HepG2 (cell line): ENCODE results near the gene ZNF865. TPM values are rescaled to one million over a fixed set of nuclear protein-coding genes. Genes with fewer than 3 reads are reported as not detected.

Experiments used
- CREB1 ChIP-seq, 2 experiments: fragments of 450-650 bp in 1 of 2; IDR thresholded peaks; 2 replicates each; pipeline ENCODE4 v1.6.1; 2016 to 2017; ENCODE audit warnings: control low read depth in 1 of 2, mild to moderate bottlenecking in 1 of 2, missing compliant biosample characterization in 1 of 2, missing genetic modification characterization in 1 of 2
- EP300 ChIP-seq, 3 experiments: sonication (generic) in 1 of 3; formaldehyde crosslinking in 1 of 3; IDR thresholded peaks; 2 replicates each; pipeline versions ENCODE4 v1.5.1 to v1.6.1; 2011 to 2020; ENCODE audit warnings: low read depth in 2 of 3, low read length in 2 of 3, borderline replicate concordance in 1 of 3, improper control_type of control experiment in 1 of 3, mild to moderate bottlenecking in 1 of 3, missing genetic modification reagents in 1 of 3, moderate library complexity in 1 of 3
- FOXO4 ChIP-seq: sonication (generic); formaldehyde crosslinking; conservative IDR thresholded peaks from 2 replicates; pipeline ENCODE4 v1.8.1; 2023; ENCODE audit warnings: missing genetic modification reagents
- JUN ChIP-seq: sonication (generic); formaldehyde crosslinking; IDR thresholded peaks from 2 replicates; pipeline ENCODE4 v1.4.0; 2020; ENCODE audit warnings: mild to moderate bottlenecking, missing genetic modification reagents
- MAF1 ChIP-seq: sonication (generic); formaldehyde crosslinking; IDR thresholded peaks from 2 replicates; pipeline ENCODE4 v1.5.0; 2020; ENCODE audit warnings: missing genetic modification reagents, borderline replicate concordance
- NFE2L1 ChIP-seq: sonication (generic); formaldehyde crosslinking; IDR thresholded peaks from 2 replicates; pipeline ENCODE4 v1.4.0; 2020; ENCODE audit warnings: missing genetic modification reagents, mild to moderate bottlenecking, borderline replicate concordance
- RNF2 ChIP-seq: fragments of 450-650 bp; conservative IDR thresholded peaks from 2 replicates; pipeline ENCODE4 v1.6.1; 2016; ENCODE audit warnings: low read depth
- SPEN ChIP-seq: sonication (generic); formaldehyde crosslinking; IDR thresholded peaks from 2 replicates; pipeline ENCODE4 v1.5.1; 2020; ENCODE audit warnings: low read depth, mild to moderate bottlenecking, missing genetic modification reagents
- SRSF1 ChIP-seq: fragments of 200-400 bp; formaldehyde crosslinking; optimal IDR thresholded peaks from 2 replicates; pipeline ENCODE3; 2017; ENCODE audit warnings: mild to moderate bottlenecking, low read depth, low read length, moderate library complexity
- SSRP1 ChIP-seq: IDR thresholded peaks from 2 replicates; pipeline ENCODE4 v1.6.1; 2016; ENCODE audit warnings: control low read depth
- TBX2 ChIP-seq: sonication (generic); formaldehyde crosslinking; IDR thresholded peaks from 2 replicates; pipeline ENCODE4 v1.5.0; 2020; ENCODE audit warnings: missing genetic modification reagents, mild to moderate bottlenecking, borderline replicate concordance
- YY1 ChIP-seq: IDR thresholded peaks from 2 replicates; pipeline ENCODE4 v1.6.1; 2011; ENCODE audit warnings: low read length, low read depth, moderate library complexity, mild to moderate bottlenecking; ENCODE audit not compliant: insufficient read depth, insufficient replicate concordance
- ZFP82 ChIP-seq: sonication (generic); formaldehyde crosslinking; IDR thresholded peaks from 2 replicates; pipeline ENCODE4 v1.5.1; 2020; ENCODE audit warnings: mild to moderate bottlenecking, missing genetic modification reagents, borderline replicate concordance
- ZNF431 ChIP-seq: sonication (generic); formaldehyde crosslinking; IDR thresholded peaks from 2 replicates; pipeline ENCODE4 v1.9.0; 2022; ENCODE audit warnings: missing genetic modification reagents, low read depth, mild to moderate bottlenecking, borderline replicate concordance
- ZNF432 ChIP-seq: sonication (generic); formaldehyde crosslinking; IDR thresholded peaks from 2 replicates; pipeline ENCODE4 v1.5.0; 2020; ENCODE audit warnings: missing genetic modification reagents, mild to moderate bottlenecking, borderline replicate concordance
- ZNF564 ChIP-seq: sonication (generic); formaldehyde crosslinking; IDR thresholded peaks from 2 replicates; pipeline ENCODE4 v1.8.1; 2023; ENCODE audit warnings: mild to moderate bottlenecking, missing genetic modification reagents
- ZNF670 ChIP-seq: sonication (generic); formaldehyde crosslinking; IDR thresholded peaks from 2 replicates; pipeline ENCODE4 v1.8.0; 2022; ENCODE audit warnings: mild to moderate bottlenecking, missing genetic modification reagents, borderline replicate concordance
- ZNF709 ChIP-seq: sonication (generic); formaldehyde crosslinking; IDR thresholded peaks from 2 replicates; pipeline ENCODE4 v1.5.0; 2020; ENCODE audit warnings: mild to moderate bottlenecking, missing genetic modification reagents
- ZNF772 ChIP-seq: sonication (generic); formaldehyde crosslinking; IDR thresholded peaks from 2 replicates; pipeline ENCODE4 v1.5.0; 2020; ENCODE audit warnings: mild to moderate bottlenecking, missing genetic modification reagents
- polyA plus RNA-seq, 8 experiments: library from polyadenylated mRNA; depleted of rRNA in 3 of 8; stranded (reverse) in 7 of 8; unstranded in 1 of 8; fragments of >200 nt; fragmentation: Illumina TruSeq in 4 of 8; extraction: Trizol in 4 of 8; gene quantifications; 2 replicates each; pipeline versions ENCODE4 v1.2.1 to v1.2.3, GENCODE V29; 2011 to 2016; ENCODE audit warnings: low read depth in 4 of 8, missing spikeins in 1 of 8, mixed read lengths in 1 of 8; ENCODE audit not compliant: insufficient read depth in 1 of 8
- total RNA-seq, 5 experiments: library from RNA; depleted of rRNA; stranded (reverse); fragments of >200 nt; fragmentation: Illumina TruSeq; extraction: Trizol; gene quantifications; 2 replicates each; pipeline ENCODE4 v1.2.3, GENCODE V29; 2016; ENCODE audit warnings: low read depth in 1 of 5
- TF ChIP-seq, protein P1 (sequence below): sonication (generic); formaldehyde crosslinking; IDR thresholded peaks from 2 replicates; pipeline ENCODE4 v1.5.0; 2020; ENCODE audit warnings: missing genetic modification reagents, mild to moderate bottlenecking, borderline replicate concordance
- TF ChIP-seq, protein P2 (sequence below): sonication (generic); formaldehyde crosslinking; IDR thresholded peaks from 2 replicates; pipeline ENCODE4 v1.5.1; 2020; ENCODE audit warnings: missing genetic modification reagents, mild to moderate bottlenecking, borderline replicate concordance
- TF ChIP-seq, protein P3 (sequence below): sonication (generic); formaldehyde crosslinking; conservative IDR thresholded peaks from 2 replicates; pipeline ENCODE4 v1.4.0; 2020; ENCODE audit warnings: missing genetic modification reagents

ZNF865 gene
- total and polyA plus RNA-seq, 2 of the 13 experiments (the other 11 are each of a cell fraction or from before 2014, with no cell fraction given), result 0.93 to 1.0 TPM

DNA sequence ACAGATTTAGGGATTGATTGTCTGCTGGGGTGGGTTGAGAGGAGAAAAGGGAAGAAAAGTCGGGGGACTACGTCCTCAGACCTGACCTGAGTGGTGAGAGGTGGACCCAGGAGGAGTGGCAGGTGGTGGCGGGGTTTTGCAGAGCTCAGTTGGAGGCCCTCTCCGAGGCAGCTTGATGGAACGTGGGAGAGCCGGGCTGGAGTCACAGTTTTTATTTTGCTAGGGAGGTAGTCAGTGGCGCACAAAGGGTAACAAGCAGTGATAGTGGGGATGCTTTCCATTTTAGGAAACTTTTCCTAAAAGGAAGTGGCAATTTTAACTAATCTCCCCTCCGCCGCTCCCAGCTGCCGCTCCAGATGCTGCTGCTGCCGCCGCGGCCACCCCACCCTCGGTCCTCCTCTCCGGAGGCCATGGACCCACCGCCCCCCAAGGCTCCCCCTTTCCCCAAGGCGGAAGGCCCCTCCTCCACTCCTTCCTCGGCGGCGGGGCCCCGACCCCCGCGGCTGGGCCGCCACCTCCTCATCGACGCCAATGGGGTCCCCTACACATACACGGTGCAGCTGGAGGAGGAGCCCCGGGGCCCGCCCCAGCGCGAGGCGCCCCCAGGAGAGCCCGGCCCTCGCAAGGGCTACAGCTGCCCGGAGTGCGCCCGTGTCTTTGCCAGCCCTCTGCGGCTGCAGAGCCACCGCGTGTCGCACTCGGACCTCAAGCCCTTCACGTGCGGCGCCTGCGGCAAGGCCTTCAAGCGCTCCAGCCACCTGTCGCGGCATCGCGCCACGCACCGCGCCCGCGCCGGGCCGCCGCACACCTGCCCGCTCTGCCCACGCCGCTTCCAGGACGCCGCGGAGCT is 36.9 kb downstream of the ZNF865 start (continued):
- TF ChIP-seq TBX2 (no peak; the same call in 1 of the 2 replicates), RNF2 (no peak), NFE2L1 (no peak), FOXO4 (no peak), ZNF670 (no peak), CREB1 (IDR thresholded peaks at IDR 0.05) (no peak), CREB1 (CRISPR knock-in tag; IDR thresholded peaks at IDR 0.05) (no peak), SPEN (CRISPR knock-in tag) (no peak), ZNF709 (CRISPR knock-in tag) (no peak), EP300 (IDR thresholded peaks at IDR 0.05; ENCODE audit: low read depth in 2 of 2, low read length in 2 of 2) (no peak), EP300 (CRISPR knock-in tag; IDR thresholded peaks at IDR 0.05; ENCODE audit: borderline replicate concordance) (no peak), ZNF432 (no peak), SSRP1 (CRISPR knock-in tag) (0 out of 2 replicates have a peak, but pooled peaks have one; percentile 17), YY1 (no peak), ZNF431 (no peak), JUN (CRISPR knock-in tag) (no peak), ZNF564 (CRISPR knock-in tag) (0 out of 2 replicates have a peak, but pooled peaks have one; percentile 12), MAF1 (no peak), SRSF1 (no peak), ZNF772 (no peak), ZFP82 (CRISPR knock-in tag) (peak; percentile 64; the same call in 1 of the 2 replicates)
- TF ChIP-seq, protein P1, sequence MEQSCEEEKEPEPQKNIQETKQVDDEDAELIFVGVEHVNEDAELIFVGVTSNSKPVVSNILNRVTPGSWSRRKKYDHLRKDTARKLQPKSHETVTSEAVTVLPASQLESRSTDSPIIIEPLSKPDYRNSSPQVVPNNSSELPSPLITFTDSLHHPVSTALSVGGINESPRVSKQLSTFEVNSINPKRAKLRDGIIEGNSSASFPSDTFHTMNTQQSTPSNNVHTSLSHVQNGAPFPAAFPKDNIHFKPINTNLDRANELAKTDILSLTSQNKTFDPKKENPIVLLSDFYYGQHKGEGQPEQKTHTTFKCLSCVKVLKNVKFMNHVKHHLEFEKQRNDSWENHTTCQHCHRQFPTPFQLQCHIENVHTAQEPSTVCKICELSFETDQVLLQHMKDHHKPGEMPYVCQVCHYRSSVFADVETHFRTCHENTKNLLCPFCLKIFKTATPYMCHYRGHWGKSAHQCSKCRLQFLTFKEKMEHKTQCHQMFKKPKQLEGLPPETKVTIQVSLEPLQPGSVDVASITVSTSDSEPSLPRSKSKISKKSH (CRISPR knock-in tag), result 0 out of 2 replicates have a peak, but pooled peaks have one; percentile 56
- TF ChIP-seq, protein P2, sequence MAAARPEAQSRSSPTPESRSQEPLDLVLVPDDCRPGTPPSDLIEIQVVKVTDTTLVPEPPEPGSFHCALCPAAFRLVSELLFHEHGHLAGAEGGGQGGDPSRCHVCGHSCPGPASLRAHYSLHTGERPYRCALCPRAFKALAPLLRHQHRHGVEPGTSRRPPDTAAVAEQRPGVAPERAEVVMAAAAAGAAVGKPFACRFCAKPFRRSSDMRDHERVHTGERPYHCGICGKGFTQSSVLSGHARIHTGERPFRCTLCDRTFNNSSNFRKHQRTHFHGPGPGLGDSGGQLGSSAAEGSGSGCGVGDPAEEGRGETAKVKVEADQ (CRISPR knock-in tag), result no peak
- TF ChIP-seq, protein P3, sequence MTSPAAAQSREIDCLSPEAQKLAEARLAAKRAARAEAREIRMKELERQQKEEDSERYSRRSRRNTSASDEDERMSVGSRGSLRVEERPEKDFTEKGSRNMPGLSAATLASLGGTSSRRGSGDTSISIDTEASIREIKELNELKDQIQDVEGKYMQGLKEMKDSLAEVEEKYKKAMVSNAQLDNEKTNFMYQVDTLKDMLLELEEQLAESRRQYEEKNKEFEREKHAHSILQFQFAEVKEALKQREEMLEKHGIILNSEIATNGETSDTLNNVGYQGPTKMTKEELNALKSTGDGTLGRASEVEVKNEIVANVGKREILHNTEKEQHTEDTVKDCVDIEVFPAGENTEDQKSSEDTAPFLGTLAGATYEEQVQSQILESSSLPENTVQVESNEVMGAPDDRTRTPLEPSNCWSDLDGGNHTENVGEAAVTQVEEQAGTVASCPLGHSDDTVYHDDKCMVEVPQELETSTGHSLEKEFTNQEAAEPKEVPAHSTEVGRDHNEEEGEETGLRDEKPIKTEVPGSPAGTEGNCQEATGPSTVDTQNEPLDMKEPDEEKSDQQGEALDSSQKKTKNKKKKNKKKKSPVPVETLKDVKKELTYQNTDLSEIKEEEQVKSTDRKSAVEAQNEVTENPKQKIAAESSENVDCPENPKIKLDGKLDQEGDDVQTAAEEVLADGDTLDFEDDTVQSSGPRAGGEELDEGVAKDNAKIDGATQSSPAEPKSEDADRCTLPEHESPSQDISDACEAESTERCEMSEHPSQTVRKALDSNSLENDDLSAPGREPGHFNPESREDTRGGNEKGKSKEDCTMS (CRISPR knock-in tag), result no peak
